H9 (cell line): Measurements from ENCODE around the gene SNED1. TPM values are rescaled to one million over a fixed set of nuclear protein-coding genes. Genes with fewer than 3 reads are reported as not detected.
A peak's percentile ranks its signal among the peaks of the same experiment; 100 is the strongest.

ENCODE experiments used
- DNase-seq: peaks from one replicate; pipeline ENCODE4 v3.0.0-alpha.2; 2017
- H2AFZ ChIP-seq: one replicate; pipeline ENCODE4 v1.6.1; 2013; ENCODE audit warnings: mild to moderate bottlenecking, low read length, control low read depth, moderate library complexity
- H2AK5ac ChIP-seq: 2 replicates; pipeline ENCODE4 v1.6.1; 2013; ENCODE audit warnings: low read length, control low read depth, mixed read lengths; ENCODE audit not compliant: insufficient read length
- H2BK120ac ChIP-seq: one replicate; pipeline ENCODE4 v1.6.1; 2013; ENCODE audit warnings: low read depth, mild to moderate bottlenecking, low read length, control low read depth, inconsistent platforms; ENCODE audit not compliant: poor library complexity, severe bottlenecking
- H2BK12ac ChIP-seq: 2 replicates; pipeline ENCODE4 v1.6.1; 2013; ENCODE audit warnings: low read length, control low read depth, mixed read lengths, low read depth; ENCODE audit not compliant: insufficient read length
- H2BK15ac ChIP-seq: 2 replicates; pipeline ENCODE4 v1.6.1; 2013; ENCODE audit warnings: low read depth, low read length, control low read depth
- H2BK20ac ChIP-seq: one replicate; pipeline ENCODE4 v1.6.1; 2013; ENCODE audit warnings: low read depth, mild to moderate bottlenecking, low read length, control low read depth, inconsistent platforms; ENCODE audit not compliant: poor library complexity, severe bottlenecking
- H2BK5ac ChIP-seq: 2 replicates; pipeline ENCODE4 v1.6.1; 2013; ENCODE audit warnings: low read length, control low read depth, mixed read lengths; ENCODE audit not compliant: insufficient read length
- H3K14ac ChIP-seq: 2 replicates; pipeline ENCODE4 v1.6.1; 2013; ENCODE audit warnings: low read length, control low read depth; ENCODE audit not compliant: insufficient read depth
- H3K18ac ChIP-seq: 2 replicates; pipeline ENCODE4 v1.6.1; 2013; ENCODE audit warnings: low read depth, mild to moderate bottlenecking, mixed read lengths, low read length, control low read depth; ENCODE audit not compliant: insufficient read length
- H3K23ac ChIP-seq: 2 replicates; pipeline ENCODE4 v1.6.1; 2013; ENCODE audit warnings: low read length, control low read depth, mixed read lengths, low read depth; ENCODE audit not compliant: insufficient read length
- H3K23me2 ChIP-seq: 2 replicates; pipeline ENCODE4 v1.6.1; 2013; ENCODE audit warnings: low read depth, mild to moderate bottlenecking, mixed read lengths, low read length, control low read depth; ENCODE audit not compliant: insufficient read length, poor library complexity, severe bottlenecking
- H3K27ac ChIP-seq: 2 replicates; pipeline ENCODE4 v1.5.1; 2013; ENCODE audit warnings: low read length, control low read depth, mixed read lengths, low read depth; ENCODE audit not compliant: insufficient read length
- H3K27me3 ChIP-seq: 2 replicates; pipeline ENCODE4 v1.6.1; 2013; ENCODE audit warnings: low read length, control low read depth, inconsistent platforms; ENCODE audit not compliant: insufficient read depth
- H3K4ac ChIP-seq: 2 replicates; pipeline ENCODE4 v1.6.1; 2013; ENCODE audit warnings: low read depth, mild to moderate bottlenecking, control low read depth, inconsistent platforms, low read length, moderate library complexity
- H3K4me1 ChIP-seq: 2 replicates; pipeline ENCODE4 v1.6.1; 2013; ENCODE audit warnings: low read length, control low read depth, inconsistent platforms; ENCODE audit not compliant: insufficient read depth
- H3K4me2 ChIP-seq: 2 replicates; pipeline ENCODE4 v1.6.1; 2013; ENCODE audit warnings: low read length, control low read depth, mixed read lengths; ENCODE audit not compliant: insufficient read length, insufficient read depth
- H3K56ac ChIP-seq: 2 replicates; pipeline ENCODE4 v1.6.1; 2013; ENCODE audit warnings: low read depth, mild to moderate bottlenecking, mixed read lengths, low read length, control low read depth; ENCODE audit not compliant: insufficient read length
- H3K79me1 ChIP-seq: 2 replicates; pipeline ENCODE4 v1.6.1; 2013; ENCODE audit warnings: low read depth, mild to moderate bottlenecking, moderate library complexity, low read length, control low read depth, inconsistent platforms; ENCODE audit not compliant: insufficient read depth, poor library complexity, severe bottlenecking
- H3K79me2 ChIP-seq: 2 replicates; pipeline ENCODE4 v1.6.1; 2013; ENCODE audit warnings: low read length, control low read depth, inconsistent platforms; ENCODE audit not compliant: insufficient read depth
- H3K9ac ChIP-seq: 2 replicates; pipeline ENCODE4 v1.6.1; 2013; ENCODE audit warnings: low read length, control low read depth, mixed read lengths; ENCODE audit not compliant: insufficient read length; ENCODE audit errors: extremely low read depth
- H3K9me3 ChIP-seq: one replicate; pipeline ENCODE4 v1.6.1; 2013; ENCODE audit warnings: low read depth, low read length, inconsistent platforms; ENCODE audit not compliant: control insufficient read depth
- H3T11ph ChIP-seq: one replicate; pipeline ENCODE4 v1.6.1; 2013; ENCODE audit warnings: mild to moderate bottlenecking, low read length, control low read depth, inconsistent platforms
- H4K20me1 ChIP-seq: one replicate; pipeline ENCODE4 v1.6.1; 2013; ENCODE audit not compliant: control insufficient read depth, insufficient read length, insufficient read depth
- H4K5ac ChIP-seq: 2 replicates; pipeline ENCODE4 v1.6.1; 2013; ENCODE audit warnings: low read depth, mild to moderate bottlenecking, mixed read lengths, low read length, control low read depth; ENCODE audit not compliant: insufficient read length
- H4K8ac ChIP-seq: replicated peaks from 2 replicates; pipeline ENCODE4 v1.6.1; 2013; ENCODE audit warnings: low read length, control low read depth, mixed read lengths, low read depth; ENCODE audit not compliant: insufficient read length
- H4K91ac ChIP-seq: 2 replicates; pipeline ENCODE4 v1.6.1; 2013; ENCODE audit warnings: low read depth, mild to moderate bottlenecking, moderate library complexity, mixed read lengths, low read length, control low read depth; ENCODE audit not compliant: insufficient read length
- H3K27ac Mint-ChIP-seq, 3 experiments: 2 replicates in 2 of 3; 3 replicates in 1 of 3; pipeline ENCODE4 v1.8.0; 2020 to 2021; ENCODE audit warnings: mixed read lengths in 3 of 3, mild to moderate bottlenecking in 1 of 3, moderate library complexity in 1 of 3
- H3K27me3 Mint-ChIP-seq: 2 replicates; pipeline ENCODE4 v1.8.0; 2021; ENCODE audit warnings: low read depth, mild to moderate bottlenecking, moderate library complexity, mixed read lengths
- H3K36me3 Mint-ChIP-seq, 3 experiments: 2 replicates in 2 of 3; 3 replicates in 1 of 3; pipeline ENCODE4 v1.8.0; 2020 to 2021; ENCODE audit warnings: low read depth in 3 of 3, mixed read lengths in 3 of 3; ENCODE audit not compliant: insufficient read depth in 1 of 3
- H3K4me1 Mint-ChIP-seq, 2 experiments: 2 replicates each; pipeline ENCODE4 v1.8.0; 2020; ENCODE audit warnings: mixed read lengths in 2 of 2
- H3K4me3 Mint-ChIP-seq, 2 experiments: 2 replicates in 1 of 2; 3 replicates in 1 of 2; pipeline ENCODE4 v1.8.0; 2020 to 2021; ENCODE audit warnings: mild to moderate bottlenecking in 2 of 2, mixed read lengths in 2 of 2, moderate library complexity in 1 of 2
- H3K9me3 Mint-ChIP-seq, 2 experiments: 2 replicates in 1 of 2; 3 replicates in 1 of 2; pipeline ENCODE4 v1.8.0; 2020; ENCODE audit warnings: mild to moderate bottlenecking in 2 of 2, mixed read lengths in 2 of 2, moderate library complexity in 1 of 2
- CTCF ChIP-seq: fragments of 200-600 bp; sonication (generic); conservative IDR thresholded peaks from 3 replicates; pipeline ENCODE4 v1.8.0; 2021; ENCODE audit warnings: antibody characterized with exemption, mild to moderate bottlenecking
- WGBS: extraction: QIAGEN DNeasy Blood & Tissue Kit; methylation state at CpG from one replicate; pipeline ENCODE4 v1.1.7; 2013; ENCODE audit warnings: missing lambda C conversion rate, low lambda C conversion rate, mixed read lengths; ENCODE audit not compliant: insufficient read length; ENCODE audit errors: extremely low coverage; 5-methylcytosine and 5-hydroxymethylcytosine counted together
- total RNA-seq: library from RNA; stranded (reverse); gene quantifications from 2 replicates; pipeline ENCODE4 v1.2.1, GENCODE V29; 2021

The SNED1 gene
- total RNA-seq, 1 experiment from 2014 or later: 2.5 TPM

GRCh38 chr2:240955306-240956170, 42.9 kb upstream of the SNED1 start:
- Histone ChIP-seq H2BK15ac (no peak overlapping the region), H2BK120ac (no peak overlapping the region), H2AK5ac (no peak overlapping the region), H4K91ac (no peak overlapping the region), H2BK20ac (no peak overlapping the region), H3K27ac (no peak overlapping the region), H3K9me3 (no peaks in the 10 kb centered on the region), H3K14ac (no peak overlapping the region; the same call in 1 of the 2 replicates), H3K9ac (no peak overlapping the region), H3T11ph (no peak overlapping the region), H4K20me1 (no peaks in the 10 kb centered on the region), H4K8ac (no peak overlapping the region), H3K4me2 (no peak overlapping the region), H3K56ac (no peak overlapping the region), H2AFZ (no peak overlapping the region), H3K27me3 (no peaks in the 10 kb centered on the region), H3K18ac (no peak overlapping the region), H2BK5ac (no peak overlapping the region), H3K4me1 (no peaks in the 10 kb centered on the region; the same call in 1 of the 2 replicates), H3K23me2 (no peaks in the 10 kb centered on the region), H3K23ac (no peak overlapping the region), H3K79me2 (no peaks in the 10 kb centered on the region), H2BK12ac (no peak overlapping the region), H3K79me1 (no peaks in the 10 kb centered on the region), H3K4ac (no peak overlapping the region), H4K5ac (no peak overlapping the region)
- Mint-ChIP-seq H3K4me1 (peaks cover 11 to 14% of the 10 kb centered on the region in 2 experiments), H3K36me3 (no peaks in the 10 kb centered on the region), H3K9me3 (no peaks in the 10 kb centered on the region), H3K27ac (no peak overlapping the region), H3K4me3 (no peak overlapping the region), H3K27me3 (no peaks in the 10 kb centered on the region; the same call in none of the 2 replicates)
- WGBS: no CpG with 5 or more reads among the region's 17 CpGs
- no peak for TF ChIP-seq CTCF
- peak; percentile 20 for DNase-seq
